ENCODE results near the gene PSMB3.
"Not testable (repeated sequence)": the region's sequence is repeated elsewhere in the genome, so short reads cannot be mapped to it uniquely, and the experiment has no call there.

PSMB3 gene

DNA sequence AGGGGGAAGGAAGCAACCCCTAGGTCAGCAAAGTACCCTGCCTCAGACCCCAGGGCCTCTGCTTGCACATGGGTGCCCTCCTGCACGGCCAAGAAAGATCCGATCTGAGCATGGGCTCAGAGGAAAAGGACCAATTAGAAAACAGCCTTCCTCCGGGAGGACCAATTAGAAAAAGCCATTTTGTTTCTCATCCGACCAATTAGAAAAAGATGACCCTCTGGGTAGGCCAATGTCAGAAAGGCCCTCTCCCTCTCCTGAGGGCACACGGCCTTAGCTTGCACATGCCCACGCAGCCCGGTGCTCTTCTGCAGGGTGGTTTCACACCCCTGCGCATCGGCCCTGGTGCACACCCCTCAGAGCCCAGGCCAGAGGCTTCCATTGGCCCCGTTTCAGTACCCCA lies 27.5 kb upstream of the PSMB3 start:
- TF ChIP-seq CTCF (IDR thresholded peaks at IDR 0.05; ENCODE audit: borderline replicate concordance, insufficient read depth, low read depth, low read length), result no peak
- H3K4me3 ChIP-seq (ENCODE audit: low read depth, low read length), result no peak overlapping the region

GRCh38 chr17:38726145-38726544 lies 26.4 kb upstream of the PSMB3 start:
- not testable (repeated sequence) for H3K4me3 ChIP-seq (ENCODE audit: low read depth, low read length)

- no peak for TF ChIP-seq CTCF (IDR thresholded peaks at IDR 0.05; ENCODE audit: borderline replicate concordance, insufficient read depth, low read depth, low read length)
- H3K4me3 ChIP-seq (ENCODE audit: low read depth, low read length), result no peak overlapping the region
These were observed 24.8 kb upstream of the PSMB3 start for GRCh38 chr17:38727736-38728135.

- no peak overlapping the region for H3K4me3 ChIP-seq (ENCODE audit: low read depth, low read length)
- TF ChIP-seq CTCF (IDR thresholded peaks at IDR 0.05; ENCODE audit: borderline replicate concordance, insufficient read depth, low read depth, low read length), result no peak
These were observed 24.2 kb upstream of the PSMB3 start for GRCh38 chr17:38728290-38728831.

GRCh38 chr17:38729368-38729885 lies 23.1 kb upstream of the PSMB3 start:
- H3K4me3 ChIP-seq (ENCODE audit: low read depth, low read length), result peak overlapping the region; percentile 51
- no peak for TF ChIP-seq CTCF (IDR thresholded peaks at IDR 0.05; ENCODE audit: borderline replicate concordance, insufficient read depth, low read depth, low read length)

DNA sequence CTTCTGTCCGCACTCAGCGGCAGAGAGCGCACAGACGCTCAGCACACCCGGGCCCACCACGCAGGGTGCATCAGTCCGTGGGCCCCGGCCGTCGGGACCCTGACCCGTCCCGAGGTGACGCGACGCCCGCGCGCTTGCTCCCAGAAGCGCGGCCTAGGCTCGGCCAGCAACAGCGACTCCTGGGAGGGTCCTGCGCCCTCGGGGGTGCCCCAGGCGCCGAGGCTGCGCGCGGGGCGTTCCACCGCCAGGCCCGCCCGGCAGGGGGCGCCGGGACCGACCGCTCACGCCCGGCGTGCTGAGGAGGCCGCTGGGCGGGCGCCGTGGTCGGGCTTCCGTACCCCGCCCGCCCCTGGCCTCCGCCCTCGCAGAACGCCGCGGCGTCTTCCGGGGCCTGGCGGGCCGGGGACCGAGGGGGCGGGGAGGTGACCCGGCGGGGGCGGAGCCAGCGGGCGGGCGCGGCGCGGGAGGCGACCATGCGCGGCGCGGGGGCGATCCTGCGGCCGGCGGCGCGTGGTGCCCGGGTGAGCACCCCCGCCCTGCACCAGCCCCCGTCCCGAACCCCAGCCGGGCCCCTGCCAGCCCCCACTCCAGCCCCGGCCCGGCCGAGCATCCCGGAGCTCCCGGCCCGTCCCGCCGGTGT lies 22.5 kb upstream of the PSMB3 start, which contains the start of gene CISD3:
Gene CISD3, plus strand, starts transcription at position 456 of the 640 bp plus-strand sequence. Its CDS starts 18 bp downstream, at position 474.
- peak within 1 kb of the TSS; percentile 61 for H3K4me3 ChIP-seq (ENCODE audit: low read depth, low read length)
- peak; percentile 92 for TF ChIP-seq CTCF (IDR thresholded peaks at IDR 0.05; ENCODE audit: borderline replicate concordance, insufficient read depth, low read depth, low read length)

GRCh38 chr17:38730526-38731379 lies 21.8 kb upstream of the PSMB3 start:
- H3K4me3 ChIP-seq (ENCODE audit: low read depth, low read length), result peak overlapping the region; percentile 61
- TF ChIP-seq CTCF (IDR thresholded peaks at IDR 0.05; ENCODE audit: borderline replicate concordance, insufficient read depth, low read depth, low read length), result no peak

Measured in GM12875 (cell line).